Endodermal cell (in vitro differentiated cells): ENCODE measurements around the gene REX1BD. TPM values are rescaled to one million over a fixed set of nuclear protein-coding genes. Genes with fewer than 3 reads are reported as not detected.

Experiments
- DNase-seq: peaks from one replicate; pipeline ENCODE4 v3.0.0-alpha.2; 2017
- H3K27ac ChIP-seq: 2 replicates; pipeline ENCODE4 v1.5.1; 2013; ENCODE audit warnings: mild to moderate bottlenecking, low read depth, low read length, moderate library complexity
- H3K27me3 ChIP-seq: 2 replicates; pipeline ENCODE4 v1.6.1; 2013; ENCODE audit warnings: mild to moderate bottlenecking, low read length, moderate library complexity; ENCODE audit not compliant: insufficient read depth, control insufficient read depth, poor library complexity, severe bottlenecking
- H3K36me3 ChIP-seq: 2 replicates; pipeline ENCODE4 v1.7.0; 2013; ENCODE audit warnings: mild to moderate bottlenecking, low read length, moderate library complexity; ENCODE audit not compliant: control insufficient read depth, insufficient read depth
- H3K4me1 ChIP-seq: one replicate; pipeline ENCODE4 v1.7.0; 2013; ENCODE audit warnings: low read length; ENCODE audit not compliant: control insufficient read depth, insufficient read depth
- H3K4me3 ChIP-seq: 2 replicates; pipeline ENCODE4 v1.5.1; 2013; ENCODE audit warnings: mild to moderate bottlenecking, low read length, moderate library complexity
- H3K9ac ChIP-seq: 2 replicates; pipeline ENCODE4 v1.6.1; 2013; ENCODE audit warnings: mild to moderate bottlenecking, low read length, moderate library complexity; ENCODE audit not compliant: poor library complexity, severe bottlenecking; ENCODE audit errors: extremely low read depth
- H3K9me3 ChIP-seq: 2 replicates; pipeline ENCODE4 v1.6.1; 2013; ENCODE audit warnings: mild to moderate bottlenecking, low read length, moderate library complexity; ENCODE audit not compliant: control insufficient read depth
- H3K27ac Mint-ChIP-seq: 2 replicates; pipeline ENCODE4 v1.8.0; 2020; ENCODE audit warnings: mixed read lengths
- H3K27me3 Mint-ChIP-seq: 2 replicates; pipeline ENCODE4 v1.8.0; 2021; ENCODE audit warnings: mild to moderate bottlenecking, mixed read lengths; ENCODE audit not compliant: insufficient read depth
- H3K36me3 Mint-ChIP-seq: 2 replicates; pipeline ENCODE4 v1.8.0; 2020; ENCODE audit warnings: low read depth, mixed read lengths
- H3K4me1 Mint-ChIP-seq: 2 replicates; pipeline ENCODE4 v1.8.0; 2020; ENCODE audit warnings: mixed read lengths
- H3K4me3 Mint-ChIP-seq: 2 replicates; pipeline ENCODE4 v1.8.0; 2020; ENCODE audit warnings: mild to moderate bottlenecking, moderate library complexity, mixed read lengths
- H3K9me3 Mint-ChIP-seq: 2 replicates; pipeline ENCODE4 v1.8.0; 2020; ENCODE audit warnings: mild to moderate bottlenecking, mixed read lengths
- WGBS, 2 experiments: methylation state at CpG; one replicate each; pipeline versions ENCODE4 v1.1.5 to v1.1.7; 2013; ENCODE audit warnings: missing lambda C conversion rate in 2 of 2, mixed read lengths in 1 of 2; ENCODE audit not compliant: insufficient coverage in 1 of 2, insufficient read length in 1 of 2; 5-methylcytosine and 5-hydroxymethylcytosine counted together
- total RNA-seq, 2 donors: library from RNA; stranded (reverse); fragmentation: NEBNext Ultra II Directional in 1 of 2; extraction: Animal tissue kit (Norgen Biotek cat#: 25700) in 1 of 2; gene quantifications; 2 replicates in 1 of 2; 3 replicates in 1 of 2; pipeline ENCODE4 v1.2.1, GENCODE V29; 2021
- TF ChIP-seq, protein P1 (sequence below): fragments of 200-600 bp; sonication (generic); conservative IDR thresholded peaks from 2 replicates; pipeline ENCODE4 v1.5.0; 2021; ENCODE audit warnings: antibody characterized with exemption, mild to moderate bottlenecking

REX1BD gene
- total RNA-seq, 2 donors from 2014 or later, result 76.9 to 83.9 TPM

DNA sequence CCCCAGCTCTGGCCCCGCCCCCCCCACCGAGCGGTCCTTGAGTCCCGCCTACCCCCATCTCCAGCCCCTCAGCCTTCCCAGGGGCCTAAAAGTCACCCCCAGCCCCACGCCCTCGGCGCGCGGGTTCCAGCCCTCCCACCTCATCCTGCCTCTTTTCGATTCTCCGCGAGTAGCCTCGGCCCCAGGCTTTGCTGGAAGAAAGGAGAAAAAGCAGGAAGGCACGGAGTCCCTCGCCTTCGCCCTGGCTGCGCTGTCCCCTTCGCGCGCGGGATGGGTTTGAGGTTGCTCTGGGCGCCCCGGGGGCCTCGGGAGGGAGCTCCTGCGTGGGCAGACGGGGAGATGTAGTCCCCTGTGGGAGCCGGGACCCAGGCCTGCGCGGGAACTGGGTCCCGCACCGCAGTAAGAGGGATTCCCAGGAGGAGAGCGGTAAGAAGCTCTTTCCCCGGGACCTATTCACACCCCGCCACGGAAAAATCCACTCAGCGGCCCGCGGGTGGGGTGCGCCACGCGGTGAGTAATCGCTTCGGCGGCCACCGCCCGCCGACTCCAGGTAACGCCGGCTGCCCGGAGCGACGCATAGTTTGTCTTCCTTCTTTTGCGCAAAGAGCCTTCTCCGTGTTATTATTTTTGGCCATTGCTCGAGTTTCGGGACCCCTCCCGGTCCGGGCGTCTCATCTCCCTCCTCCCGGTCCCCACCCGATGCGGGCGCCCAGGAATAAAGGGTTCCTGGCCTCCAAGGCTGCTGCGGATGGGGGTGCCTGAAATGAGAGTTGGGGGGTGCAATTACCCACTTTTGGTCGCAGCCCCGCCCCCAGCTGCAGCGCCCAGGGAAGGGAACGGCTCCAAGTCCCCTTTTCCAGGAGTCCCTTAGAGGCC lies 18.9 kb downstream of the REX1BD start:
- peaks cover 6% of the 10 kb centered on the region for H3K4me1 ChIP-seq
- WGBS, 2 experiments, result 4 to 5% methylated on average over 4 to 67 of the region's 68 CpGs
- Mint-ChIP-seq H3K4me1 (peaks cover 19% of the 10 kb centered on the region), H3K9me3 (no peaks in the 10 kb centered on the region), H3K36me3 (no peaks in the 10 kb centered on the region), H3K4me3 (peak overlapping the region; percentile 37), H3K27ac (no peak overlapping the region), H3K27me3 (peaks cover 81% of the 10 kb centered on the region)
- no peak overlapping the region for H3K4me3 ChIP-seq
- peak; percentile 71 for DNase-seq
- TF ChIP-seq, protein P1, sequence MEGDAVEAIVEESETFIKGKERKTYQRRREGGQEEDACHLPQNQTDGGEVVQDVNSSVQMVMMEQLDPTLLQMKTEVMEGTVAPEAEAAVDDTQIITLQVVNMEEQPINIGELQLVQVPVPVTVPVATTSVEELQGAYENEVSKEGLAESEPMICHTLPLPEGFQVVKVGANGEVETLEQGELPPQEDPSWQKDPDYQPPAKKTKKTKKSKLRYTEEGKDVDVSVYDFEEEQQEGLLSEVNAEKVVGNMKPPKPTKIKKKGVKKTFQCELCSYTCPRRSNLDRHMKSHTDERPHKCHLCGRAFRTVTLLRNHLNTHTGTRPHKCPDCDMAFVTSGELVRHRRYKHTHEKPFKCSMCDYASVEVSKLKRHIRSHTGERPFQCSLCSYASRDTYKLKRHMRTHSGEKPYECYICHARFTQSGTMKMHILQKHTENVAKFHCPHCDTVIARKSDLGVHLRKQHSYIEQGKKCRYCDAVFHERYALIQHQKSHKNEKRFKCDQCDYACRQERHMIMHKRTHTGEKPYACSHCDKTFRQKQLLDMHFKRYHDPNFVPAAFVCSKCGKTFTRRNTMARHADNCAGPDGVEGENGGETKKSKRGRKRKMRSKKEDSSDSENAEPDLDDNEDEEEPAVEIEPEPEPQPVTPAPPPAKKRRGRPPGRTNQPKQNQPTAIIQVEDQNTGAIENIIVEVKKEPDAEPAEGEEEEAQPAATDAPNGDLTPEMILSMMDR, result no peak
- H3K36me3 ChIP-seq, result no peaks in the 10 kb centered on the region
- no peaks in the 10 kb centered on the region for H3K9me3 ChIP-seq
- H3K9ac ChIP-seq, result no peak overlapping the region
- no peak overlapping the region for H3K27ac ChIP-seq
- peaks cover 95% of the 10 kb centered on the region for H3K27me3 ChIP-seq

DNA sequence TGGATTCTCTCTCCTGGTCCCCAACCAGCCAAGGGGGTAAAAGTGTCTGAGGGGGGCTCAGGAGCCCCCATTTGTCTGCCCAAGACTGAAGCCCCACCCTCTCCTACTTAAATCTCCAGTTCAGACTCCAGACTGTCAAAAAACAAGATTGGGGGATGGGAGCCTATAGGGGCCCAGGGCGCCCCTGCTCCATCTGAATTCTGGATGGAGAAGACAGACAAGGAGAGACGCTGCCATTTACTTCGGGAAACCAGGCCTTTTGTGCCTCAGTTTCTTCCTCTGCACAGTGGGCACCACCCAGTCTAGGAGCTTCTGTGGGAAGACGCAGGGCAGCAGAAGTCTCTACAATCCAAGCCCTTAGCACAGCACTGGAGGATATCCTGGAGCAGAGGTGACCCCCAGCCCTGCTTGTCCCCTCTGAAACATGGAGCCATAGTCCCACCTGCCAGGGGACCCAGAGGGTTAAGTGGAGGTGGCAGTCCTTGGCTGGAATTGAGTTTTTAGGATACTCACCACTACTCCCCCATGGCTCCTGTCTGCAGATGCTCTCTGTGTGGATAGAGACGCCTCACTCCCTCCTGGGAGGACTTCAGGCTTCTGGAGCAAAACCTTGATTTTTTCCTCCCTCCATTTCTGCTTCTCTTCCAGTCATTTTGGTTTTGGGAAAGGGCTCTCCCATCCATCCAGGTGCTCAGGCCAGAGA lies 19.7 kb downstream of the REX1BD start:
- TF ChIP-seq, protein P1, result no peak
- H3K9me3 Mint-ChIP-seq, result no peaks in the 10 kb centered on the region
- Histone ChIP-seq H3K4me3 (no peak overlapping the region), H3K27me3 (peaks cover 95% of the 10 kb centered on the region), H3K4me1 (peaks cover 6% of the 10 kb centered on the region), H3K9me3 (no peaks in the 10 kb centered on the region), H3K36me3 (no peaks in the 10 kb centered on the region), H3K9ac (no peak overlapping the region), H3K27ac (no peak overlapping the region)
- no peak for DNase-seq
- peaks cover 19% of the 10 kb centered on the region for H3K4me1 Mint-ChIP-seq
- peaks cover 82% of the 10 kb centered on the region for H3K27me3 Mint-ChIP-seq
- no peaks in the 10 kb centered on the region for H3K36me3 Mint-ChIP-seq
- no peak overlapping the region for H3K27ac Mint-ChIP-seq
- WGBS, 2 experiments, result 14 to 39% methylated on average over 4 to 5 of the region's 5 CpGs
- peak overlapping the region; percentile 37 for H3K4me3 Mint-ChIP-seq

DNA sequence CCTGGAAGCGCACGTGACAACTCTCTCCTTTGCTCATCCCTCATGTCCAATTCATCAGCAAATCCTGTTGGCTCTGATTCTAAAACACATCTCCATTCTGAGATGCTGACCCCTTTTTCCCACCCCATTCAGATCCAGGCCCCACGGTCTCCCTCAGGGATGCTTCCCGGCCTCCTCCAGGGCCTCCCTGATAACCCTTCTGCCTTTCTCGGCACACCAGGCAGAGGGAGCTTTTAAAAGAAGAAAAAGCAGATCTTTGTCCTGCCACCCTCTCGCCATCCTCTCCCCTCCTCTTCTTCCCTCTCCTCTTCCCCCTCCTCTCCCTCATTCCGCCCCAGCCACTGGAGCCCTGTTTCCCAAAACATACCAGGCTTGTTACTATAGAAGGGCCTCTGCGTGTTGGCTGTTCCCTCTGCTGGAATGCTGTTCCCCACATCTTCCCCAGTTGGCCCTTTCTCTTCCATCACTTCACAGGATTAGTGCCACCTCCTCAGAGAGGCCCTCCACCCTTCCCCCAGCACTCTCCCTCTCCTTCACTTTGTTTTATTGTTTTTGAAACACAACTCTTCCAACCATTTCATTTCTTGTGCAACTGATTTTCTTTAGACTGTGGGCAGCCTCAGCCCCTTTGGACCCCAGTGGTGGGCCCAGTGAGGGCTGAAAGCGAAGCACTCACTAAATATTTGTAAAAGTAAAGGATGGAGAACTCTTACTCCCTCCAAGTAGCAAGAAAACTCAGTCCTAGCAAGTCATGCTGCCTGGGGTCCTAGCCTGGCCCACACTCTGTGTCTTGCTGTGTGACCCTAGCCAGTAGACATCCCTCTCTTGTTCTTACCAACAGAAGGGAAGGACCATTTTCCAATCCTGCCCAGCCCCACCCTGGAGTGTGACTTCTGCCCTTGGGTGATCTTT lies 20.5 kb downstream of the REX1BD start:
- Mint-ChIP-seq H3K9me3 (no peaks in the 10 kb centered on the region), H3K27ac (no peak overlapping the region), H3K4me1 (peaks cover 21% of the 10 kb centered on the region), H3K27me3 (peaks cover 86% of the 10 kb centered on the region), H3K4me3 (peak overlapping the region; percentile 44), H3K36me3 (no peaks in the 10 kb centered on the region)
- Histone ChIP-seq H3K4me3 (no peak overlapping the region), H3K4me1 (peaks cover 6% of the 10 kb centered on the region), H3K27ac (no peak overlapping the region), H3K9me3 (no peaks in the 10 kb centered on the region), H3K9ac (no peak overlapping the region), H3K27me3 (peaks cover 95% of the 10 kb centered on the region), H3K36me3 (no peaks in the 10 kb centered on the region)
- TF ChIP-seq, protein P1, result no peak
- DNase-seq, result no peak
- 34 to 46% methylated on average over 8 to 9 of the region's 9 CpGs for WGBS, 2 experiments
